ENCODE measurements around the gene APOL6.

Gene APOL6

GRCh38 chr22:35638410-35638809 lies 9.8 kb upstream of the APOL6 start:
- Histone ChIP-seq H4K20me1 (ENCODE audit: insufficient read depth, low read length) (no peaks in the 10 kb centered on the region), H3K27me3 (replicated peaks; ENCODE audit: insufficient read depth, low read length) (no peaks in the 10 kb centered on the region), H3K36me3 (replicated peaks; ENCODE audit: insufficient read depth, low read length) (no peaks in the 10 kb centered on the region), H3K4me2 (ENCODE audit: low read depth, low read length) (no peak overlapping the region), H3K4me3 (ENCODE audit: low read length) (no peak overlapping the region), H3K4me1 (ENCODE audit: low read length) (no peaks in the 10 kb centered on the region), H3K9ac (ENCODE audit: low read length) (no peak overlapping the region), H3F3A (ENCODE audit: insufficient read depth, low read length) (no peaks in the 10 kb centered on the region), H3K9me3 (replicated peaks; ENCODE audit: insufficient read depth, low read length) (no peaks in the 10 kb centered on the region), H3K9me2 (replicated peaks; ENCODE audit: insufficient read depth, low read length) (no peaks in the 10 kb centered on the region), H3K79me2 (ENCODE audit: low read length) (no peaks in the 10 kb centered on the region), H3K27ac (ENCODE audit: low read length) (no peak overlapping the region), H2AFZ (ENCODE audit: low read length) (no peak overlapping the region)
- TF ChIP-seq EZH2 (optimal IDR thresholded peaks at IDR 0.05; ENCODE audit: low read depth, low read length) (no peak), EZH2phosphoT487 (IDR thresholded peaks at IDR 0.05; ENCODE audit: low read length) (no peak)
- TF ChIP-seq, protein P1, sequence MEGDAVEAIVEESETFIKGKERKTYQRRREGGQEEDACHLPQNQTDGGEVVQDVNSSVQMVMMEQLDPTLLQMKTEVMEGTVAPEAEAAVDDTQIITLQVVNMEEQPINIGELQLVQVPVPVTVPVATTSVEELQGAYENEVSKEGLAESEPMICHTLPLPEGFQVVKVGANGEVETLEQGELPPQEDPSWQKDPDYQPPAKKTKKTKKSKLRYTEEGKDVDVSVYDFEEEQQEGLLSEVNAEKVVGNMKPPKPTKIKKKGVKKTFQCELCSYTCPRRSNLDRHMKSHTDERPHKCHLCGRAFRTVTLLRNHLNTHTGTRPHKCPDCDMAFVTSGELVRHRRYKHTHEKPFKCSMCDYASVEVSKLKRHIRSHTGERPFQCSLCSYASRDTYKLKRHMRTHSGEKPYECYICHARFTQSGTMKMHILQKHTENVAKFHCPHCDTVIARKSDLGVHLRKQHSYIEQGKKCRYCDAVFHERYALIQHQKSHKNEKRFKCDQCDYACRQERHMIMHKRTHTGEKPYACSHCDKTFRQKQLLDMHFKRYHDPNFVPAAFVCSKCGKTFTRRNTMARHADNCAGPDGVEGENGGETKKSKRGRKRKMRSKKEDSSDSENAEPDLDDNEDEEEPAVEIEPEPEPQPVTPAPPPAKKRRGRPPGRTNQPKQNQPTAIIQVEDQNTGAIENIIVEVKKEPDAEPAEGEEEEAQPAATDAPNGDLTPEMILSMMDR (IDR thresholded peaks at IDR 0.05; ENCODE audit: low read length), result no peak
- DNase-seq, result no peak

DNA sequence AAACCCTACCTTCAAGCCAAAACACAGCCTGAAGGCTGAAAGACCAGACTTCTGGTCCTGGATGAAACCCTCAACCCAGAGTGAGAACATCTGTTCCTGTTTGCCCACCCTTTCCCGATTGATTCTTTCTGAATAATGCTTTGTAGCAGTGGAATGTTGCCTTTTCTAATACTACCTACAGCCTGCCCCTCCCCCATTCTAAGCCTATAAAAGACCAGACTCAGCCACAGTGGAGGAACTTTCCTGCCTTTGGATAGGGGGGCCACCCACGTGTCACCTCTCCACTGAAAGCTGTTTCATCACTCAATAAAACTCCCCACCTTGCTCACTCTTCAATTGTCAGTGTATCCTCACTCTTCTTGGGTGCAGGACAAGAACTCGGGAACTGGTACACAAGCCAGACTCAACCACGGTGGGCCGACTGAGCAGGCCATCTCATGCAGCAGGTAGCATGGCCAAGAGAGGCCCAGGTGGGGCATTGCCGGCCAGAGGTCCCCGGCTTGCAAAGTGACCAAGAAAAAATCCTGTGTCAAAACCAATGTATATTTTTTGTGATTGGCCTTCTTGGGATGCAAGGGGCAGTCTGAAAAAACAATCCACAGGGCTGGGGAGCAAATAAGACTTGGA lies 6.6 kb upstream of the APOL6 start:
- Histone ChIP-seq H3K9ac (ENCODE audit: low read length) (no peak overlapping the region), H3K27me3 (replicated peaks; ENCODE audit: insufficient read depth, low read length) (no peaks in the 10 kb centered on the region), H3K4me2 (ENCODE audit: low read depth, low read length) (no peak overlapping the region), H3K36me3 (replicated peaks; ENCODE audit: insufficient read depth, low read length) (no peaks in the 10 kb centered on the region), H3F3A (ENCODE audit: insufficient read depth, low read length) (no peaks in the 10 kb centered on the region), H2AFZ (ENCODE audit: low read length) (no peak overlapping the region), H3K4me1 (ENCODE audit: low read length) (no peaks in the 10 kb centered on the region), H3K9me2 (replicated peaks; ENCODE audit: insufficient read depth, low read length) (no peaks in the 10 kb centered on the region), H3K4me3 (ENCODE audit: low read length) (no peak overlapping the region), H4K20me1 (ENCODE audit: insufficient read depth, low read length) (no peaks in the 10 kb centered on the region), H3K27ac (ENCODE audit: low read length) (no peak overlapping the region), H3K9me3 (replicated peaks; ENCODE audit: insufficient read depth, low read length) (no peaks in the 10 kb centered on the region), H3K79me2 (ENCODE audit: low read length) (no peaks in the 10 kb centered on the region)
- DNase-seq, result no peak
- TF ChIP-seq, protein P1 (IDR thresholded peaks at IDR 0.05; ENCODE audit: low read length), result no peak
- TF ChIP-seq EZH2 (optimal IDR thresholded peaks at IDR 0.05; ENCODE audit: low read depth, low read length) (no peak), EZH2phosphoT487 (IDR thresholded peaks at IDR 0.05; ENCODE audit: low read length) (no peak)

GRCh38 chr22:35642305-35642741 lies 5.9 kb upstream of the APOL6 start:
- TF ChIP-seq EZH2 (optimal IDR thresholded peaks at IDR 0.05; ENCODE audit: low read depth, low read length), result no peak
- TF ChIP-seq, protein P1 (IDR thresholded peaks at IDR 0.05; ENCODE audit: low read length), result no peak
- TF ChIP-seq EZH2phosphoT487 (IDR thresholded peaks at IDR 0.05; ENCODE audit: low read length), result no peak
- H3K4me2 ChIP-seq (ENCODE audit: low read depth, low read length), result no peak overlapping the region
- no peak overlapping the region for H2AFZ ChIP-seq (ENCODE audit: low read length)

More at GRCh38 chr22:35642305-35642741, 5.9 kb upstream of the APOL6 start:
- Histone ChIP-seq H3K27ac (ENCODE audit: low read length) (no peak overlapping the region), H3K4me3 (ENCODE audit: low read length) (no peak overlapping the region), H3K9ac (ENCODE audit: low read length) (no peak overlapping the region), H3K27me3 (replicated peaks; ENCODE audit: insufficient read depth, low read length) (no peaks in the 10 kb centered on the region), H3K9me2 (replicated peaks; ENCODE audit: insufficient read depth, low read length) (no peaks in the 10 kb centered on the region), H4K20me1 (ENCODE audit: insufficient read depth, low read length) (no peaks in the 10 kb centered on the region), H3K4me1 (ENCODE audit: low read length) (0 out of 2 replicates have a peak, but pooled peaks cover 3% of the 10 kb centered on the region), H3K36me3 (replicated peaks; ENCODE audit: insufficient read depth, low read length) (no peaks in the 10 kb centered on the region), H3F3A (ENCODE audit: insufficient read depth, low read length) (no peaks in the 10 kb centered on the region), H3K9me3 (replicated peaks; ENCODE audit: insufficient read depth, low read length) (no peaks in the 10 kb centered on the region), H3K79me2 (ENCODE audit: low read length) (no peaks in the 10 kb centered on the region)
- DNase-seq, result no peak
